HEK293T (cell line): ENCODE measurements around the gene TIMM29.

Source experiments
- CTCF ChIA-PET: fragments of 350-600 bp; formaldehyde crosslinking; extraction: SDS; loops from one replicate; lab custom pipeline; 2021; ENCODE audit warnings: antibody characterized with exemption, inconsistent platforms; lab: Yijun Ruan, JAX
- POLR2A ChIA-PET: fragments of 350-600 bp; formaldehyde crosslinking; extraction: SDS; loops from one replicate; lab custom pipeline; 2020; ENCODE audit warnings: antibody characterized with exemption, inconsistent platforms; lab: Yijun Ruan, JAX
- DNase-seq: peaks from one replicate; pipeline ENCODE4 v3.0.0; 2012; ENCODE audit warnings: mixed read lengths; ENCODE audit errors: extremely low spot score
- ARNT ChIP-seq: fragments of 450-650 bp; IDR thresholded peaks from 2 replicates; pipeline ENCODE4 v1.6.1; 2017; ENCODE audit warnings: mild to moderate bottlenecking
- BHLHE40 ChIP-seq: fragments of 450-650 bp; IDR thresholded peaks from 2 replicates; pipeline ENCODE4 v1.6.1; 2016; ENCODE audit warnings: mild to moderate bottlenecking, moderate library complexity, borderline replicate concordance
- CTBP1 ChIP-seq: fragments of 450-650 bp; IDR thresholded peaks from 2 replicates; pipeline ENCODE4 v1.6.1; 2016; ENCODE audit warnings: borderline replicate concordance
- ELF4 ChIP-seq: fragments of 450-650 bp; IDR thresholded peaks from 2 replicates; pipeline ENCODE4 v1.6.1; 2017; ENCODE audit warnings: antibody characterized with exemption
- FOXA1 ChIP-seq: fragments of 450-650 bp; IDR thresholded peaks from 2 replicates; pipeline ENCODE4 v1.6.1; 2016; ENCODE audit warnings: mild to moderate bottlenecking
- FOXK2 ChIP-seq: fragments of 450-650 bp; IDR thresholded peaks from 2 replicates; pipeline ENCODE4 v1.6.1; 2016; ENCODE audit warnings: mild to moderate bottlenecking
- FOXM1 ChIP-seq: fragments of 450-650 bp; IDR thresholded peaks from 2 replicates; pipeline ENCODE4 v1.6.1; 2017; ENCODE audit warnings: mild to moderate bottlenecking, borderline replicate concordance
- HDGF ChIP-seq: fragments of 450-650 bp; IDR thresholded peaks from 2 replicates; pipeline ENCODE4 v1.6.1; 2017; ENCODE audit warnings: antibody characterized with exemption, borderline replicate concordance
- L3MBTL2 ChIP-seq: fragments of 450-650 bp; conservative IDR thresholded peaks from 2 replicates; pipeline ENCODE4 v1.6.1; 2016; ENCODE audit warnings: mild to moderate bottlenecking
- LEF1 ChIP-seq: fragments of 450-650 bp; IDR thresholded peaks from 2 replicates; pipeline ENCODE4 v1.6.1; 2017; ENCODE audit warnings: mild to moderate bottlenecking, borderline replicate concordance
- NFRKB ChIP-seq: fragments of 450-650 bp; IDR thresholded peaks from 2 replicates; pipeline ENCODE4 v1.6.1; 2016; ENCODE audit warnings: mild to moderate bottlenecking, moderate library complexity
- PKNOX1 ChIP-seq: fragments of 450-650 bp; IDR thresholded peaks from 2 replicates; pipeline ENCODE4 v1.6.1; 2016
- SP1 ChIP-seq: fragments of 450-650 bp; IDR thresholded peaks from 2 replicates; pipeline ENCODE4 v1.6.1; 2017
- SUZ12 ChIP-seq: fragments of 450-650 bp; IDR thresholded peaks from 2 replicates; pipeline ENCODE4 v1.6.1; 2016; ENCODE audit warnings: mild to moderate bottlenecking
- TARDBP ChIP-seq: fragments of 450-650 bp; IDR thresholded peaks from 2 replicates; pipeline ENCODE4 v1.6.1; 2016
- ZNF384 ChIP-seq: fragments of 450-650 bp; IDR thresholded peaks from 2 replicates; pipeline ENCODE4 v1.6.1; 2016

The TIMM29 gene

GRCh38 chr19:10915130-10916091 is 13.2 kb upstream of the TIMM29 start:
- POLR2A ChIA-PET: no interaction called here

GRCh38 chr19:10916602-10917001 is 12.0 kb upstream of the TIMM29 start:
- no peak for DNase-seq
- ChIA-PET POLR2A (no interaction called here), CTCF (interaction anchor here (1.4 kb wide), 1 partner anchor 45 kb away, joined by 4 read pairs; the partner anchor contains the start of gene CARM1)
- TF ChIP-seq ZNF384: no peak
- no peak for TF ChIP-seq PKNOX1
- TF ChIP-seq HDGF: no peak
- no peak for TF ChIP-seq SP1
- TF ChIP-seq ARNT: no peak

More at GRCh38 chr19:10915130-10916091, 13.2 kb upstream of the TIMM29 start:
- no peak for DNase-seq
- TF ChIP-seq ARNT: no peak
- TF ChIP-seq L3MBTL2: no peak
- TF ChIP-seq FOXK2: no peak
- TF ChIP-seq FOXA1: no peak
- no peak for TF ChIP-seq ZNF384
- no peak for TF ChIP-seq LEF1
- TF ChIP-seq FOXM1: no peak
- TF ChIP-seq SP1: no peak
- no peak for TF ChIP-seq ELF4
- CTCF ChIA-PET: interaction anchor here (1.1 kb wide), 1 partner anchor 51 kb away, joined by 3 read pairs; no protein-coding TSS in a partner anchor

GRCh38 chr19:10918359-10918758 is 10.3 kb upstream of the TIMM29 start:
- DNase-seq: no peak
- no peak for TF ChIP-seq L3MBTL2
- TF ChIP-seq PKNOX1: no peak
- TF ChIP-seq ARNT: no peak
- TF ChIP-seq BHLHE40: no peak
- TF ChIP-seq ELF4: no peak
- no peak for TF ChIP-seq NFRKB
- no peak for TF ChIP-seq LEF1
- no peak for TF ChIP-seq FOXM1
- no peak for TF ChIP-seq ZNF384
- ChIA-PET POLR2A (interaction anchor here (1.1 to 1.6 kb wide), 2 partner anchors 10 to 31 kb away, joined by 3 read pairs; partner anchors contain the start of genes TIMM29 and YIPF2), CTCF (interaction anchor here (1.4 kb wide), 1 partner anchor 47 kb away, joined by 4 read pairs; the partner anchor contains the start of gene CARM1)

- no peak for DNase-seq
- CTCF ChIA-PET: no interaction called here
- TF ChIP-seq CTBP1 (no peak), SP1 (no peak), ZNF384 (no peak), FOXK2 (no peak), ARNT (no peak), SUZ12 (no peak), L3MBTL2 (no peak), TARDBP (no peak), FOXA1 (no peak), NFRKB (no peak), PKNOX1 (no peak), FOXM1 (no peak), BHLHE40 (no peak), HDGF (no peak), ELF4 (no peak)
- POLR2A ChIA-PET: interaction anchor here (1.6 kb wide), 1 partner anchor 9 kb away, joined by 3 read pairs; the partner anchor contains the start of genes TIMM29 and YIPF2
These were observed 9.0 kb upstream of the TIMM29 start for GRCh38 chr19:10919352-10920287.

GRCh38 chr19:10920288-10920655 is 8.3 kb upstream of the TIMM29 start:
- ChIA-PET POLR2A (interaction anchor here (1.5 kb wide), 1 partner anchor 48 kb away, joined by 3 read pairs; no protein-coding TSS in a partner anchor), CTCF (no interaction called here)
- no peak for DNase-seq
- TF ChIP-seq FOXK2 (no peak), SUZ12 (no peak), TARDBP (no peak), HDGF (no peak), FOXM1 (no peak), LEF1 (no peak)

GRCh38 chr19:10920781-10921180 is 7.8 kb upstream of the TIMM29 start:
- DNase-seq: no peak
- ChIA-PET POLR2A (interaction anchor here (1.5 kb wide), 1 partner anchor 48 kb away, joined by 3 read pairs; no protein-coding TSS in a partner anchor), CTCF (no interaction called here)
- TF ChIP-seq HDGF: no peak
- no peak for TF ChIP-seq SUZ12
- TF ChIP-seq TARDBP: no peak
- TF ChIP-seq BHLHE40: no peak
- no peak for TF ChIP-seq L3MBTL2
- no peak for TF ChIP-seq FOXK2
- TF ChIP-seq PKNOX1: no peak
- no peak for TF ChIP-seq ELF4
- TF ChIP-seq ARNT: no peak
- TF ChIP-seq LEF1: no peak
- TF ChIP-seq ZNF384: no peak
- no peak for TF ChIP-seq FOXM1
- no peak for TF ChIP-seq CTBP1
- no peak for TF ChIP-seq FOXA1
- TF ChIP-seq NFRKB: no peak
- TF ChIP-seq SP1: no peak
